HEK293T (cell line): Measurements from ENCODE around the gene FGFRL1.

Source experiments
- FOXK2 ChIP-seq: fragments of 450-650 bp; IDR thresholded peaks from 2 replicates; pipeline ENCODE4 v1.6.1; 2016; ENCODE audit warnings: mild to moderate bottlenecking
- L3MBTL2 ChIP-seq: fragments of 450-650 bp; conservative IDR thresholded peaks from 2 replicates; pipeline ENCODE4 v1.6.1; 2016; ENCODE audit warnings: mild to moderate bottlenecking
- LEF1 ChIP-seq: fragments of 450-650 bp; IDR thresholded peaks from 2 replicates; pipeline ENCODE4 v1.6.1; 2017; ENCODE audit warnings: mild to moderate bottlenecking, borderline replicate concordance
- NFRKB ChIP-seq: fragments of 450-650 bp; IDR thresholded peaks from 2 replicates; pipeline ENCODE4 v1.6.1; 2016; ENCODE audit warnings: mild to moderate bottlenecking, moderate library complexity
- SUZ12 ChIP-seq: fragments of 450-650 bp; IDR thresholded peaks from 2 replicates; pipeline ENCODE4 v1.6.1; 2016; ENCODE audit warnings: mild to moderate bottlenecking

DNA sequence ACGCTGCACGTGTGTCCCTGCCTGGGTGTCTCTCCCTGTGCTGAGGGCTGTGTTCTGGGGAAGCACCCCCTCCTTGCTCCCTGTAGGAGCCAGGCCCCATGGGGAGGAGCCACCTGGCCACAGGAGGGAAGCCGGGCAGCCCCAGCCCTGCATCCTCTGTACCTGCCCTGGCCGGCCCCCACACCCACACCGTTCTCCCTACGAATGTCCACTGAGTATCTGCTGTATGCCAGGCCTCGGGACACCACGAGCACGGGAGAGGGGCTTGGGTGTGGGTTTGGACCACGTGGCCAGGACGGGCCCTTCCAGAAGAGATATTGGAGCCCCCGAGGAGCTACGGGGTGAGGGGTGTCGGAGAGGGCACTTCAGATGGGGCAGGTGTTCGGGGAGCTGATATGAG, 6.3 kb downstream of the FGFRL1 start:
- TF ChIP-seq SUZ12, result no peak
- no peak for TF ChIP-seq NFRKB
- TF ChIP-seq LEF1, result no peak
- TF ChIP-seq FOXK2, result no peak
- TF ChIP-seq L3MBTL2, result no peak
